GM06990 (cell line): Measurements from ENCODE around the gene WBP11.

Experiments
- DNase-seq: peaks from one replicate; pipeline ENCODE4 v3.0.0-alpha.2; 2011; ENCODE audit not compliant: insufficient read length; ENCODE audit errors: extremely low read depth
- H3K27me3 ChIP-seq: replicated peaks from 2 replicates; pipeline ENCODE4 v1.6.0; 2011; ENCODE audit warnings: low read length; ENCODE audit not compliant: control insufficient read depth, insufficient read depth
- H3K36me3 ChIP-seq: 2 replicates; pipeline ENCODE4 v1.5.1; 2011; ENCODE audit warnings: low read length; ENCODE audit not compliant: control insufficient read depth, insufficient read depth
- H3K4me3 ChIP-seq: replicated peaks from 2 replicates; pipeline ENCODE4 v1.5.1; 2011; ENCODE audit warnings: low read depth, mild to moderate bottlenecking, control low read depth, low read length
- TF ChIP-seq, protein P1 (sequence below): IDR thresholded peaks from 2 replicates; pipeline ENCODE4 v1.5.1; 2011; ENCODE audit warnings: low read length, control low read depth, mild to moderate bottlenecking, inconsistent platforms; ENCODE audit not compliant: insufficient read depth, poor library complexity, severe bottlenecking

WBP11 gene

DNA sequence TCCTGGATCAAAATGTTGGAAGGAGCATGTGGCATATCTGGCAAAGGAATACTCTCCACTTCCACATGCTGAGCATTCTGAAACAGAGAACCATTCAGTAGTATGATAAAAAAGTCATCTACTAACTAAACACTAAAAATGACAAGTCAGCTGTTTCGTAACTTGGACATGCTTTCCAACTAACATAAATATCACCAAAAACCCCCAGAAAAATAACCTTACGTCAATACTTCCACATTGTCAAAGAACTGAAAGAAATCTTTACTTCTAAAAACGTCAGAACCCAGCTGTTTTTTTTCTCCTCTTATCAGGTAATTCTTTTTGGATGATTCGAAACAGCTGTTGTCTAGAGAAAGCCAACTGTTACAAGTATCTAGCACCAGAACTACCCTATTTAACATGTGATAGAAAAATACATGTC lies 8.2 kb downstream of the WBP11 start:
- Histone ChIP-seq H3K36me3 (peaks cover 9% of the 10 kb centered on the region), H3K4me3 (no peak overlapping the region), H3K27me3 (no peaks in the 10 kb centered on the region)
- no peak for DNase-seq
- TF ChIP-seq, protein P1, sequence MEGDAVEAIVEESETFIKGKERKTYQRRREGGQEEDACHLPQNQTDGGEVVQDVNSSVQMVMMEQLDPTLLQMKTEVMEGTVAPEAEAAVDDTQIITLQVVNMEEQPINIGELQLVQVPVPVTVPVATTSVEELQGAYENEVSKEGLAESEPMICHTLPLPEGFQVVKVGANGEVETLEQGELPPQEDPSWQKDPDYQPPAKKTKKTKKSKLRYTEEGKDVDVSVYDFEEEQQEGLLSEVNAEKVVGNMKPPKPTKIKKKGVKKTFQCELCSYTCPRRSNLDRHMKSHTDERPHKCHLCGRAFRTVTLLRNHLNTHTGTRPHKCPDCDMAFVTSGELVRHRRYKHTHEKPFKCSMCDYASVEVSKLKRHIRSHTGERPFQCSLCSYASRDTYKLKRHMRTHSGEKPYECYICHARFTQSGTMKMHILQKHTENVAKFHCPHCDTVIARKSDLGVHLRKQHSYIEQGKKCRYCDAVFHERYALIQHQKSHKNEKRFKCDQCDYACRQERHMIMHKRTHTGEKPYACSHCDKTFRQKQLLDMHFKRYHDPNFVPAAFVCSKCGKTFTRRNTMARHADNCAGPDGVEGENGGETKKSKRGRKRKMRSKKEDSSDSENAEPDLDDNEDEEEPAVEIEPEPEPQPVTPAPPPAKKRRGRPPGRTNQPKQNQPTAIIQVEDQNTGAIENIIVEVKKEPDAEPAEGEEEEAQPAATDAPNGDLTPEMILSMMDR = no peak

DNA sequence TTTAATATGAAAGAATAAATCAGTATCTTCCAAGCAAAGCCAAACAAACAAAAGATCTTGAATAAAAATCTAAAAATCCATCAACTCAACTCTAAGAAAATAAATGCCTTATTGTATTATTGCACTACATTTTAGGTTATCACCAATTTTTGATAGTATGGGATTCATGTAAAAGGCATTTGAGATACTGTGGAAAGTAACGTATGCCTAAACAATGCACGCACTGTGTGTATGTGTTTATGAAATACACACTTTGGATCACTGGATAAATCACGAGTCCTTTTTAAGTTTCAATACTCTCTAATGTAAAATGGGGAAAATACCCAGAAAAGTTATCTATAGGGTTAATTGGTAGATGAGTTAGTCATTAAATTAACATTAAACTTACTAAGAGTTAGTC lies 17.7 kb downstream of the WBP11 start:
- H3K27me3 ChIP-seq = no peaks in the 10 kb centered on the region
- no peak overlapping the region for H3K4me3 ChIP-seq
- no peak for DNase-seq
- peaks cover 6% of the 10 kb centered on the region for H3K36me3 ChIP-seq
- TF ChIP-seq, protein P1 = no peak

DNA sequence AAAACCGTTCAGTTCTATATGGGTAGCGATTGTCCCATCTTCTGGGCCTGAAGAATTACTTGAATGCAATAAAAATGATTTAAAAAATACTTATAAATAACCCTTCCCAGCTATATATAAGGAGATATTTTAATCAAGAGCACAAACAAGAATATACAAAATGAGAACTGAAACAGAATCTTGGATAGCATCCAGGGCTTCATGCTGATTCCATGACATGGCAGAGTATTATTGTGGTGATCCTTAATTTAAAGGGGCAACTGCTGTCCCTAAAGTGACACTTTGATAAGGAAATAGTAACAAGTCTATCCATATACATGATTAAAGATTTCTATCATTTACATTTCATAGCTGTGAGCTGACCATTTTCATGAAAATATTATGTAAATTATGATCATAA lies 18.8 kb downstream of the WBP11 start:
- TF ChIP-seq, protein P1 = no peak
- Histone ChIP-seq H3K4me3 (no peak overlapping the region), H3K36me3 (peaks cover 3% of the 10 kb centered on the region), H3K27me3 (no peaks in the 10 kb centered on the region)
- no peak for DNase-seq

DNA sequence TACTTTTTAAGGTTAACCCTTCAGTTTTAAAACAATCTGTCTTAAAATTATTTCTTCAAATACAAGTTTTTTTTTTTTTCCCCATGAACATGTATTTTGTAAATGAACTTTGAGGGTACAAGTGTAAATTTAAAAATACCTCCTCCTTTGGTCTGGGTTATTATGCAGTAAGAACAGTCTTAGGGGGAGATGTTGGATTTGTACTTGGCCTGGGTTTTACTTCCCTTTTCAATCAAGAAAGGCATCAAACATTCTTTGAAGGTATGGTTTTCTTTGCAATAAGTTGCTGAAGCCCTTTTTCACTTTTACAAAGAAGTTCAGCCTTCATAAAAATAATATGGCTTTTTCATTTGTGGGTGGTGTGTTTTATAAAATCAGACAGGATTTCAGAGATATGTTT lies 20.5 kb downstream of the WBP11 start:
- Histone ChIP-seq H3K4me3 (no peak overlapping the region), H3K36me3 (no peaks in the 10 kb centered on the region; the same call in 1 of the 2 replicates), H3K27me3 (no peaks in the 10 kb centered on the region)
- TF ChIP-seq, protein P1 = no peak
- DNase-seq = no peak

DNA sequence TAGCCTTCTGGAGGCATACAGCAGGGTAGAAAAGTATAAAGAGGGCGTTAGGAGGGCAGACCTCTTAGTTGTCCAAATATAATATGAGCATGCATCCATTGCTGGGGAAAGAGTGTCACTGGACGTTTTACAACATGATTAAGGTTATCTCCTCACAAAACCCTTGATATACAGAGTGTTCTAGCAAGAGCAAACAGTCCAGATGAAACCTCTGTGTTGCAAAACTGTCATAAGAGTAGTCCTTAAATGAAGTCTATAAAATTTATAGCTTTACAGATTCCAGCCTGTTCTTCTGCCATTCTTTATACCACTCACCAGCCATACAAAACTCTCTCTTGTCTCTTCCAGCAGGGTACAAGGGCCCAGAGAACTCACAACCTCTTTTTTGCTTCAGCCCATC lies 21.7 kb downstream of the WBP11 start:
- Histone ChIP-seq H3K4me3 (no peak overlapping the region), H3K27me3 (no peaks in the 10 kb centered on the region), H3K36me3 (no peaks in the 10 kb centered on the region)
- TF ChIP-seq, protein P1 = no peak
- DNase-seq = no peak

DNA sequence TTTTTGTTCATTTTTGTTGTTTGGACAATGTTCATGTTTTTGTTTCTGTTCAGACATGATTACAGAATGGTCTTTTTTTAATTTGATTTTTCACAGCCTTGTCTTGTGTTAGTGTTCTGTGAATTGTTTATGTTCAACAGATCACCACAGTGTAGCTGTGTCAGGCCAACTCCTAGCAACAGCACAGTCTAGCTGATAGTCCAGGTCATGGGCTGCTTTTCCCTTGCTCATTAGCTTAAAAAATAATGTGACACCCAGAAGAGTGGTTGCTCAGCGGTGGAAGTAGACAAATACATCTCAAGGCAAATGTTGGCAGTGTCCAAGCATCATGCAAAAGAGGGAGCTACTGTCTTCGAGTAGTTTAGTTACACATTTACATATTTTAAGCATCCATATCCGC lies 22.4 kb downstream of the WBP11 start:
- Histone ChIP-seq H3K36me3 (no peaks in the 10 kb centered on the region), H3K4me3 (no peak overlapping the region), H3K27me3 (no peaks in the 10 kb centered on the region)
- no peak for DNase-seq
- TF ChIP-seq, protein P1 = no peak
